GM12873 (cell line): ENCODE measurements around the gene UNC13B.

Experiments
- TF ChIP-seq, protein P1 (sequence below): IDR thresholded peaks from 2 replicates; pipeline ENCODE4 v1.5.1; 2012; ENCODE audit warnings: low read depth, mild to moderate bottlenecking, moderate library complexity, low read length, control low read depth; ENCODE audit not compliant: insufficient read depth; ENCODE audit errors: missing control alignments

UNC13B gene

GRCh38 chr9:35416098-35416427 is 254.3 kb downstream of the UNC13B start:
- TF ChIP-seq, protein P1, sequence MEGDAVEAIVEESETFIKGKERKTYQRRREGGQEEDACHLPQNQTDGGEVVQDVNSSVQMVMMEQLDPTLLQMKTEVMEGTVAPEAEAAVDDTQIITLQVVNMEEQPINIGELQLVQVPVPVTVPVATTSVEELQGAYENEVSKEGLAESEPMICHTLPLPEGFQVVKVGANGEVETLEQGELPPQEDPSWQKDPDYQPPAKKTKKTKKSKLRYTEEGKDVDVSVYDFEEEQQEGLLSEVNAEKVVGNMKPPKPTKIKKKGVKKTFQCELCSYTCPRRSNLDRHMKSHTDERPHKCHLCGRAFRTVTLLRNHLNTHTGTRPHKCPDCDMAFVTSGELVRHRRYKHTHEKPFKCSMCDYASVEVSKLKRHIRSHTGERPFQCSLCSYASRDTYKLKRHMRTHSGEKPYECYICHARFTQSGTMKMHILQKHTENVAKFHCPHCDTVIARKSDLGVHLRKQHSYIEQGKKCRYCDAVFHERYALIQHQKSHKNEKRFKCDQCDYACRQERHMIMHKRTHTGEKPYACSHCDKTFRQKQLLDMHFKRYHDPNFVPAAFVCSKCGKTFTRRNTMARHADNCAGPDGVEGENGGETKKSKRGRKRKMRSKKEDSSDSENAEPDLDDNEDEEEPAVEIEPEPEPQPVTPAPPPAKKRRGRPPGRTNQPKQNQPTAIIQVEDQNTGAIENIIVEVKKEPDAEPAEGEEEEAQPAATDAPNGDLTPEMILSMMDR, result no peak

DNA sequence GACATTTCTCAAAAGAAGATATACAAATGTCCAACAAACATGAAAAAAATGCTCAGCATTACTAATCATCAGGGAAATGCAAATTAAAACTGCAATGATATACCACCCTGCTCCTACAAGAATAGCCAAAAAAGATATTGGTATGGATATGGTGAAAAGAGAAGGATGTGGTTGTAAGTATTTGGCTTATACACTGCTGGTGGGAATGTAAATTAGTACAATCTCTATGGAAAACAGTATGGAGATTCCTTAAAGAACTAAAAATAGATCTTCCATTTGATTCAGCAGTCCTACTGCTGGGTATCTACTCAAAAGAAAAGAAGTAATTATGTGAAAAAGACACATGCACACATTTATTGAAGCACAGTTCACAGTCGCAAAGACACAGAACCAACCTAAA is 260.5 kb downstream of the UNC13B start:
- TF ChIP-seq, protein P1, result no peak

DNA sequence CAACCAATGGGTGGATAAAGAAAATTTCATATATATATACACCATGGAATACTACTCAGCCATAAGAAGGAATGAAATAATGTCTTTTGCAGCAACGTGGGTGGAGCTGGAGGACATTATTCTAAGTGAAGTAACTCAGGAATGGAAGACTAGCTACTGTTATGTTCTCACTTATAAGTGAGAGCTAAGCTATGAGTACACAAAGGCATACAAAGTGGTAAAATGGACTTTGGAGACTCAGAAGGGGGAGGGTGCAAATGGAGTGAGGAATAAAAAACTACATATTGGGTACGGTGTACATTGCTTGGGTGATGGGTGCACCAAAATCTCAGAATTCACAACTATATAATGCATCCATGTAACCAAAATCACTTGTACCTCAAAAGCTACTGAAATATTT is 260.9 kb downstream of the UNC13B start:
- TF ChIP-seq, protein P1, result no peak

- TF ChIP-seq, protein P1, result no peak
These were observed 261.7 kb downstream of the UNC13B start for GRCh38 chr9:35423499-35423898.

- TF ChIP-seq, protein P1, result no peak
These were observed 262.8 kb downstream of the UNC13B start for GRCh38 chr9:35424356-35425352.

- TF ChIP-seq, protein P1, result no peak
These were observed 264.8 kb downstream of the UNC13B start for GRCh38 chr9:35426627-35427026.

GRCh38 chr9:35431467-35431866 is 269.7 kb downstream of the UNC13B start:
- TF ChIP-seq, protein P1, result no peak
